ENCODE measurements around the gene ZFYVE28.

ZFYVE28 gene

GRCh38 chr4:2442175-2442993 lies 23.9 kb upstream of the ZFYVE28 start:
- ChIA-PET POLR2A (no interaction called here), CTCF (interaction anchor here (1.0 to 5.2 kb wide), 8 partner anchors 8 to 225 kb away, joined by 3 to 55 read pairs (median 4); no protein-coding TSS in a partner anchor)

GRCh38 chr4:2441393-2442174 lies 23.1 kb upstream of the ZFYVE28 start:
- no peak for DNase-seq (ENCODE audit: low read depth, low spot score)
- TF ChIP-seq CTCF (IDR thresholded peaks at IDR 0.05; ENCODE audit: insufficient read depth, low read length, missing control alignments): peak; percentile 74
- ChIA-PET CTCF (interaction anchor here (0.7 to 5.2 kb wide), 8 partner anchors 9 to 808 kb away, joined by 3 to 55 read pairs (median 4); no protein-coding TSS in a partner anchor), POLR2A (no interaction called here)
- no peak overlapping the region for H3K4me3 ChIP-seq (ENCODE audit: low read depth, low read length)

More at GRCh38 chr4:2442175-2442993, 23.9 kb upstream of the ZFYVE28 start:
- no peak for DNase-seq (ENCODE audit: low read depth, low spot score)
- no peak for TF ChIP-seq CTCF (IDR thresholded peaks at IDR 0.05; ENCODE audit: insufficient read depth, low read length, missing control alignments)
- H3K4me3 ChIP-seq (ENCODE audit: low read depth, low read length): no peak overlapping the region

GRCh38 chr4:2438822-2439718 lies 20.6 kb upstream of the ZFYVE28 start:
- no peak for DNase-seq (ENCODE audit: low read depth, low spot score)
- ChIA-PET CTCF (interaction anchor here (0.6 to 3.6 kb wide), 5 partner anchors 11 to 219 kb away, joined by 3 to 31 read pairs (median 4); no protein-coding TSS in a partner anchor), POLR2A (no interaction called here)
- TF ChIP-seq CTCF (IDR thresholded peaks at IDR 0.05; ENCODE audit: insufficient read depth, low read length, missing control alignments): no peak
- no peak overlapping the region for H3K4me3 ChIP-seq (ENCODE audit: low read depth, low read length)

- TF ChIP-seq CTCF (IDR thresholded peaks at IDR 0.05; ENCODE audit: insufficient read depth, low read length, missing control alignments): no peak
- POLR2A ChIA-PET: no interaction called here
- CTCF ChIA-PET: interaction anchor here (0.9 to 3.6 kb wide), 5 partner anchors 8 to 219 kb away, joined by 3 to 31 read pairs (median 4); no protein-coding TSS in a partner anchor
- no peak for DNase-seq (ENCODE audit: low read depth, low spot score)
- H3K4me3 ChIP-seq (ENCODE audit: low read depth, low read length): no peak overlapping the region
Measured at GRCh38 chr4:2437475-2438215, 19.2 kb upstream of the ZFYVE28 start.

- H3K4me3 ChIP-seq (ENCODE audit: low read depth, low read length): no peak overlapping the region
- DNase-seq (ENCODE audit: low read depth, low spot score): no peak
- no peak for TF ChIP-seq CTCF (IDR thresholded peaks at IDR 0.05; ENCODE audit: insufficient read depth, low read length, missing control alignments)
- CTCF ChIA-PET: interaction anchor here (0.6 to 3.6 kb wide), 16 partner anchors 7 to 219 kb away, joined by 3 to 31 read pairs (median 3); partner anchors contain the start of genes CFAP99 and ZFYVE28
- POLR2A ChIA-PET: interaction anchor here (0.6 kb wide), 1 partner anchor 174 kb away, joined by 4 read pairs; no protein-coding TSS in a partner anchor
Measured at GRCh38 chr4:2436761-2437474, 18.5 kb upstream of the ZFYVE28 start.
